DOHH2 (cell line): ENCODE measurements around the gene ABCG8.

Experiments used
- H3F3A ChIP-seq: fragments of 200-600 bp; sonication (generic), shearing (Covaris generic); 2 replicates; pipeline ENCODE4 v1.6.0; 2016; ENCODE audit warnings: antibody characterized with exemption, mild to moderate bottlenecking; ENCODE audit not compliant: control insufficient read depth, insufficient read depth
- H3K27ac ChIP-seq: fragments of 200-600 bp; sonication (generic); 2 replicates; pipeline ENCODE4 v1.5.1; 2014; ENCODE audit warnings: low read depth, mild to moderate bottlenecking, low read length, moderate library complexity
- H3K27me3 ChIP-seq: fragments of 200-600 bp; sonication (generic); 2 replicates; pipeline ENCODE4 v1.6.1; 2014; ENCODE audit warnings: mild to moderate bottlenecking, low read length, mixed read lengths; ENCODE audit not compliant: control insufficient read depth
- H3K36me3 ChIP-seq: fragments of 200-600 bp; sonication (generic); 2 replicates; pipeline ENCODE4 v1.6.1; 2014; ENCODE audit warnings: mild to moderate bottlenecking, low read length, moderate library complexity, mixed read lengths; ENCODE audit not compliant: control insufficient read depth
- H3K4me1 ChIP-seq: fragments of 200-600 bp; sonication (generic); 2 replicates; pipeline ENCODE4 v1.6.1; 2014; ENCODE audit warnings: mild to moderate bottlenecking, low read length, mixed read lengths; ENCODE audit not compliant: control insufficient read depth
- H3K4me2 ChIP-seq: fragments of 200-600 bp; sonication (generic); 2 replicates; pipeline ENCODE4 v1.6.0; 2014; ENCODE audit warnings: mild to moderate bottlenecking, low read length, moderate library complexity
- H3K4me3 ChIP-seq: fragments of 200-600 bp; sonication (generic); 2 replicates; pipeline ENCODE4 v1.5.1; 2014; ENCODE audit warnings: mild to moderate bottlenecking, low read length, mixed read lengths
- H3K79me2 ChIP-seq: fragments of 200-600 bp; sonication (generic); 2 replicates; pipeline ENCODE4 v1.6.1; 2014; ENCODE audit warnings: mild to moderate bottlenecking, low read length, mixed read lengths; ENCODE audit not compliant: control insufficient read depth
- H3K9me2 ChIP-seq: fragments of 200-600 bp; sonication (generic); replicated peaks from 2 replicates; pipeline ENCODE4 v1.6.1; 2014; ENCODE audit warnings: mild to moderate bottlenecking, low read length, mixed read lengths; ENCODE audit not compliant: control insufficient read depth
- H3K9me3 ChIP-seq: fragments of 200-600 bp; sonication (generic); 2 replicates; pipeline ENCODE4 v1.6.1; 2014; ENCODE audit warnings: antibody characterized with exemption, low read length, mixed read lengths; ENCODE audit not compliant: control insufficient read depth, insufficient read depth
- H4K20me1 ChIP-seq: fragments of 200-600 bp; sonication (generic); 2 replicates; pipeline ENCODE4 v1.6.0; 2014; ENCODE audit warnings: low read depth, mild to moderate bottlenecking, antibody characterized with exemption, low read length, moderate library complexity; ENCODE audit not compliant: control insufficient read depth, insufficient read depth
- CTCF ChIP-seq: fragments of 200-600 bp; sonication (generic); IDR thresholded peaks from one replicate; pipeline ENCODE4 v1.5.1; 2014; ENCODE audit warnings: antibody characterized with exemption, mild to moderate bottlenecking, low read depth, low read length; ENCODE audit not compliant: poor library complexity, severe bottlenecking
- EZH2phosphoT487 ChIP-seq: fragments of 200-600 bp; sonication (generic); IDR thresholded peaks from 2 replicates; pipeline ENCODE4 v1.6.1; 2017; ENCODE audit warnings: borderline replicate concordance, mild to moderate bottlenecking, antibody characterized with exemption, low read length, moderate library complexity, mixed read lengths

Gene ABCG8

GRCh38 chr2:43838560-43839267 is at the start of gene ABCG8, which contains the start of gene ABCG5:
Gene ABCG8 (plus strand): TSS chr2:43838971. CDS start chr2:43839054, 83 bp downstream.
Gene ABCG5 (minus strand): TSS chr2:43838839. CDS start chr2:43838679, 160 bp downstream.
- Histone ChIP-seq H3K4me2 (no peak within 1 kb of the TSS), H3K9me3 (no peaks in the 10 kb centered on the region), H3K4me1 (no peaks in the 10 kb centered on the region), H3K36me3 (no peaks in the 10 kb centered on the region), H4K20me1 (no peaks in the 10 kb centered on the region), H3F3A (no peaks in the 10 kb centered on the region), H3K27me3 (peaks cover 6% of the 10 kb centered on the region; the same call in 1 of the 2 replicates), H3K4me3 (no peak within 1 kb of the TSS), H3K27ac (no peak within 1 kb of the TSS), H3K9me2 (no peaks in the 10 kb centered on the region), H3K79me2 (no peaks in the 10 kb centered on the region)
- TF ChIP-seq CTCF (no peak), EZH2phosphoT487 (no peak)

- TF ChIP-seq CTCF = no peak
- no peak for TF ChIP-seq EZH2phosphoT487
- H3K27me3 ChIP-seq = no peaks in the 10 kb centered on the region
- H3F3A ChIP-seq = no peaks in the 10 kb centered on the region
- no peaks in the 10 kb centered on the region for H3K36me3 ChIP-seq
- H3K9me3 ChIP-seq = no peaks in the 10 kb centered on the region
- no peaks in the 10 kb centered on the region for H3K79me2 ChIP-seq
- H3K4me2 ChIP-seq = no peak overlapping the region
- H3K27ac ChIP-seq = no peak overlapping the region
- no peaks in the 10 kb centered on the region for H4K20me1 ChIP-seq
- H3K9me2 ChIP-seq = no peaks in the 10 kb centered on the region
- H3K4me3 ChIP-seq = no peak overlapping the region
- H3K4me1 ChIP-seq = no peaks in the 10 kb centered on the region
These were observed 48.6 kb upstream of the ABCG8 start for GRCh38 chr2:43790147-43790546.

GRCh38 chr2:43791035-43791765 is 47.6 kb upstream of the ABCG8 start:
- Histone ChIP-seq H3K4me2 (no peak overlapping the region), H3F3A (no peaks in the 10 kb centered on the region), H4K20me1 (no peaks in the 10 kb centered on the region), H3K79me2 (no peaks in the 10 kb centered on the region), H3K27me3 (no peaks in the 10 kb centered on the region), H3K4me1 (no peaks in the 10 kb centered on the region), H3K9me3 (no peaks in the 10 kb centered on the region), H3K9me2 (no peaks in the 10 kb centered on the region), H3K4me3 (no peak overlapping the region), H3K36me3 (no peaks in the 10 kb centered on the region), H3K27ac (no peak overlapping the region)
- TF ChIP-seq EZH2phosphoT487 (no peak), CTCF (no peak)
